NB4 (cell line): ENCODE data around the gene APCDD1L.

Experiments used
- DNase-seq: peaks from one replicate; pipeline ENCODE4 v3.0.0; 2010; ENCODE audit warnings: low read depth
- H3K4me3 ChIP-seq: one replicate; pipeline ENCODE4 v1.5.1; 2011; ENCODE audit warnings: mild to moderate bottlenecking, low read depth, low read length, moderate library complexity
- MYC ChIP-seq: IDR thresholded peaks from 2 replicates; pipeline ENCODE4 v1.6.1; 2011; ENCODE audit warnings: low read depth, low read length
- POLR2A ChIP-seq: IDR thresholded peaks from 2 replicates; pipeline ENCODE4 v1.6.1; 2011; ENCODE audit warnings: mild to moderate bottlenecking; ENCODE audit not compliant: insufficient read length; ENCODE audit errors: extremely low read depth
- TF ChIP-seq, protein P1 (sequence below): IDR thresholded peaks from 2 replicates; pipeline ENCODE4 v1.6.1; 2011; ENCODE audit warnings: low read depth, low read length
- TF ChIP-seq, protein P2 (sequence below): IDR thresholded peaks from one replicate; pipeline ENCODE4 v1.5.1; 2012; ENCODE audit warnings: low read depth, low read length

Gene APCDD1L

DNA sequence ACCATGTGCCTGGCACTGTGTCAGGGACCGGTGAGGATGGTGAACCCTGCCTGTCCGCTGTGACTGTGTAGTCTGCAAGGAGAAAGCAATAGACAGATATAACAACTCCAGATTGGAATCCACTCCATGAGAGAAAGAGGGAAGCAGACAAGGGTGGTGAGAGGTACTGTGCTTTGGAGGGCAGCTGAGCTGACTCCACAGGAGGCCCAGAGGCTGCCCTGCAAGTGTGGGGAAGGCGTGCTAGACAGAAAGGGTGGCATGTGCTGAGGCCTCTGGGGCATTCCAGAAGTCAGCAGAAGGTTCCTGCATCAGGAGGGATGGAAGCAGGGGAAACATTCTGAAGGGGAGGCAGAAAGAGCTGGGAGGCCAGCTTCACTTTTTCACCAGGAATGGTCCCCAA is 39.3 kb upstream of the APCDD1L start:
- TF ChIP-seq, protein P1, sequence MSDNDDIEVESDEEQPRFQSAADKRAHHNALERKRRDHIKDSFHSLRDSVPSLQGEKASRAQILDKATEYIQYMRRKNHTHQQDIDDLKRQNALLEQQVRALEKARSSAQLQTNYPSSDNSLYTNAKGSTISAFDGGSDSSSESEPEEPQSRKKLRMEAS, result no peak
- TF ChIP-seq, protein P2, sequence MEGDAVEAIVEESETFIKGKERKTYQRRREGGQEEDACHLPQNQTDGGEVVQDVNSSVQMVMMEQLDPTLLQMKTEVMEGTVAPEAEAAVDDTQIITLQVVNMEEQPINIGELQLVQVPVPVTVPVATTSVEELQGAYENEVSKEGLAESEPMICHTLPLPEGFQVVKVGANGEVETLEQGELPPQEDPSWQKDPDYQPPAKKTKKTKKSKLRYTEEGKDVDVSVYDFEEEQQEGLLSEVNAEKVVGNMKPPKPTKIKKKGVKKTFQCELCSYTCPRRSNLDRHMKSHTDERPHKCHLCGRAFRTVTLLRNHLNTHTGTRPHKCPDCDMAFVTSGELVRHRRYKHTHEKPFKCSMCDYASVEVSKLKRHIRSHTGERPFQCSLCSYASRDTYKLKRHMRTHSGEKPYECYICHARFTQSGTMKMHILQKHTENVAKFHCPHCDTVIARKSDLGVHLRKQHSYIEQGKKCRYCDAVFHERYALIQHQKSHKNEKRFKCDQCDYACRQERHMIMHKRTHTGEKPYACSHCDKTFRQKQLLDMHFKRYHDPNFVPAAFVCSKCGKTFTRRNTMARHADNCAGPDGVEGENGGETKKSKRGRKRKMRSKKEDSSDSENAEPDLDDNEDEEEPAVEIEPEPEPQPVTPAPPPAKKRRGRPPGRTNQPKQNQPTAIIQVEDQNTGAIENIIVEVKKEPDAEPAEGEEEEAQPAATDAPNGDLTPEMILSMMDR, result no peak
- TF ChIP-seq POLR2A (no peak), MYC (no peak)
- H3K4me3 ChIP-seq, result no peak overlapping the region
- DNase-seq, result no peak

DNA sequence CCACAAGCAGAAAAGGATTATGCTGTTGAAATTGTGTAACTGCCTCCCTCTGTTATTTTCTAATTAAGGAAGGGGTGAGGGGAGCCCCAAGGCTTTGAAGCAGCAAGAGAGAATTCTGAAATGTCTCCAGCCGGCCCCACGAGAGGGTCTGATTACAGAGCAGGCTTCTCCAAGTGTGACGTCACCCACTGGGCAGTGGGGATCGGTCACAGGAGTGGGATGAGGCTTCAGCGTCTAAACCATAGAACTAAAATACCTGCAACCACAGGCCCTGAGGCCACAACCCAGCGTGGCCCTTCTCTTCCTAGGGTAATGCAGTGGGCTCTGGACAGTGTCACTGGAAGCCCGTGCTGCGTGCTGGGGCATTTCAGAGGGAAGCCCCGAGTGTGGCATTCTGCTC is 38.6 kb upstream of the APCDD1L start:
- H3K4me3 ChIP-seq, result no peak overlapping the region
- TF ChIP-seq POLR2A (no peak), MYC (no peak)
- TF ChIP-seq, protein P1, result no peak
- TF ChIP-seq, protein P2, result no peak
- DNase-seq, result no peak

DNA sequence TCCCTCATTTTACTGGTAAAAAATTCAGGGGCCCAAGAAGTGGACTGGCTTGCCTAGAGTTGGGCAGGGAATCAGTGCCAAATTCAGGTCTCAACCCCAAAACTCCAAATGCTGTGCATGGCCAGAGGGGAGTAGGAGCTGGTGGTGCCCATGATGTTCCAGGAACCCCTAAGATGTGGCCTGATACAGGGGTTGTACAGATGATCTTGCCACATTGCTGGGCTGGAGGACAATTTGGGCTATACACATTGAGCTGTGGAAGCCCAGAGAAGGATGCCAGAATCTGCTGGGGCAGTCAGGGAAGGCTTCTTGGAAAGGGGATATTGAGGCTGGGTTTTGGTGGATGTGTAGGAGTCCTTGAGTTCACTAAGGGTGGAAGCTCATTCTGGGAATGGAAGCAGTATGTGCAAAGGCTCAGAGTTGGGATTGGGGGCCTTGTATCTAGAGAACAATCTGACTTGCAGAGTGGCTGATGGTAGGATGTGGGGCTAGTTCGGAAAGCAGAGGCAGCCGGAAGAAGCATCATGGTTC is 38.0 kb upstream of the APCDD1L start:
- no peak overlapping the region for H3K4me3 ChIP-seq
- no peak for TF ChIP-seq POLR2A
- TF ChIP-seq MYC, result no peak
- TF ChIP-seq, protein P1, result no peak
- TF ChIP-seq, protein P2, result no peak
- no peak for DNase-seq

DNA sequence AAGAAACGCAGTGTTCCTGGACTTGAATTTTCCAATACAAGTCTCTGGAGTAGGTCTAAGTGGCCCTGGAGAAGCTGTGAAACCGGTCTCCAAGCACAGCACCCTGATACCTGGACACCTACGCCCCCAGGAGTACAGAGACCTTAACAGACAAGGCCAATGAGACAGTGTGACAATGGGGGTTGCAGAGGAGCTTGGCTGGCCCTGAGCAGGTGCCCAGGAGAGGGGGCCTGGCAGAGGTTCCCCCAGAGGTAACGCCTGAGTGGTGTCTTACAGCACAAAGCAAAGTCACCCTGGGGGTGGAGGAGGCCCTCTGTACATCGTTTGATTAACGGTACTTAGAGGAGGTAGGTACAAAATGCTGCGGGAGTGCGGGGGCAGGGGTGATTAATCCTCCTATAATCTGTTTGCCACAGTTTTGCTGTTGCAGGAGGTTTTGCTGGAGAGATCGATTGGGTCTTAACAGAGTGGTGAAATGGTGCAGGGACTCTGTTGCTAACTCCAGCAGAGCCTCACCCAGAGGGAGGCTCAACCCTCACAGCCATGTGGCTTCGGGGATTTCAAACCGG is 37.3 kb upstream of the APCDD1L start:
- no peak overlapping the region for H3K4me3 ChIP-seq
- TF ChIP-seq, protein P2, result no peak
- TF ChIP-seq POLR2A (no peak), MYC (no peak)
- TF ChIP-seq, protein P1, result no peak
- no peak for DNase-seq

DNA sequence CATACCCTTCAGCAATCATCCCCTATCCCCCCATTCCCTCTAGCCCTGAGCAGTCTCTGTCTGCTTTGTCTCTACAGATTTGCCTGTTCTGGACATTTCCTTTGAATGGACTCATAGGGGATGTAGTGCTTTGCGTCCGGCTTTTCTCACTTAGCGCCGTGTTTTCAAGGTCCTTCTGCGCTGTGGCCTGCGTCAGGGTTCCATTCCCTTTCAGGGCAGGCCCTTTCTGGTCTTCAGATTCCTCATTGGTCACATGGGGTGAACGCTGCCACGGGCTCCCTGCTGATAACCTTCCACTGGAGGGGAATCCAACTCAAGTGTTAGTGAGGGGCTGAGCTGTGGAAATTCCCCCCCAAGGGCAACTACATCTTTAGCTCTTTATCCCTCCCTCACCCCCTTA is 36.4 kb upstream of the APCDD1L start:
- TF ChIP-seq MYC, result no peak
- H3K4me3 ChIP-seq, result no peak overlapping the region
- no peak for DNase-seq

DNA sequence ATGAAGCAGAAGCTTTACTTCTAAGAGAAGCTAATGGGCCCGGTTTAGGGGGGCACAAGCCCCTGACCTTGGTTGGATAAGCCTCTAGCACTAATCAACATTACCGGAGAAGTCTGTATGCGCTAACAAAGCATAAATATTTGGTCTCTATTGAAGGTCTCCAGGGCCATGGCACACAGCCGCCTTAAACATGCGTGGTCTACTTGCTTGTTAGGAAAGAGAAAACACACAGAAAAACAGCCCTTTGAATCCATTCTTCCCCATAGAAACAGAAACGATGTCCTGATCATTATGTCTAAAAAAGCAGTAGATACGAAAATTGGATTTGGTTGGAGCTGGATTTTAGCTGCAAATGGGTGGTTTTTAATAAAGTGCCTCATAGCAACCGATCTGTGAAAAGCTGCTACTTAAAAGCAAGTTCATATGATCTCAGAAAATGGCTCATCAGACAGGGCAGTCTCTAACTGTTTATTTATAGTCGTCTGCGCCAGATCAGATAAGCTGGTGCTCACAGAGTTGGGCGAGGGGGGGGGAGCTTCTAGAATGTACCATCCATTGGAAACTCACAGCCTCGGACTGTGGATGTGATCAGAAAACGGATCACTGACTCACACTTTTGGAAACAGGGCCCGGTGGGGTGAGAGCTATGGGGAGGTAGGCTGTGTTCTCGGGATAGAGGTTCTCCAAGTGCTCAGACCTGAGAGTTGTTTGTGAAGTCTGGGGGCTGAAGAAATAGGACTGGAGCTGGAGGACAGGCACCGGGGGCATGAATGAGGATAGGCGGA is 35.3 kb upstream of the APCDD1L start:
- DNase-seq, result no peak
- no peak overlapping the region for H3K4me3 ChIP-seq
- no peak for TF ChIP-seq POLR2A
- TF ChIP-seq MYC, result no peak
- TF ChIP-seq, protein P1, result no peak
- TF ChIP-seq, protein P2, result no peak
